Stomach smooth muscle (tissue), 2 donors: Measurements from ENCODE around the gene RTEL1.

Experiments used
- H3K27ac ChIP-seq: one replicate; pipeline ENCODE4 v1.7.0; 2013; ENCODE audit warnings: mild to moderate bottlenecking, low read length, inconsistent platforms
- H3K27me3 ChIP-seq, 2 donors: one replicate each; pipeline ENCODE4 v1.7.0; 2013; ENCODE audit warnings: low read length in 2 of 2; ENCODE audit not compliant: insufficient read depth in 2 of 2, control insufficient read depth in 1 of 2
- H3K36me3 ChIP-seq, 2 donors: one replicate each; pipeline ENCODE4 v1.7.0; 2013; ENCODE audit warnings: low read length in 2 of 2; ENCODE audit not compliant: control insufficient read depth in 2 of 2, insufficient read depth in 2 of 2
- H3K4me1 ChIP-seq: one replicate; pipeline ENCODE4 v1.7.0; 2013; ENCODE audit warnings: low read length; ENCODE audit not compliant: control insufficient read depth, insufficient read depth
- H3K4me3 ChIP-seq, 2 donors: one replicate each; pipeline ENCODE4 v1.7.0; 2013; ENCODE audit warnings: low read length in 2 of 2
- H3K9ac ChIP-seq, 2 donors: one replicate each; pipeline ENCODE4 v1.7.0; 2013; ENCODE audit warnings: low read length in 2 of 2, mild to moderate bottlenecking in 1 of 2
- H3K9me3 ChIP-seq, 2 donors: one replicate each; pipeline ENCODE4 v1.7.0; 2013; ENCODE audit warnings: low read length in 2 of 2; ENCODE audit not compliant: control insufficient read depth in 2 of 2
- donor health status: healthy.
- donor health status: Pancreatic carcinoma.

RTEL1 gene

GRCh38 chr20:63673951-63674350 lies 15.8 kb downstream of the RTEL1 start:
- H3K36me3 ChIP-seq, result peaks cover 25 to 32% of the 10 kb centered on the region in 2 donors
- H3K4me1 ChIP-seq, result no peaks in the 10 kb centered on the region
- H3K4me3 ChIP-seq, result no peak overlapping the region
- H3K9me3 ChIP-seq, result no peaks in the 10 kb centered on the region
- no peaks in the 10 kb centered on the region for H3K27me3 ChIP-seq
- H3K27ac ChIP-seq, result no peak overlapping the region
- no peak overlapping the region for H3K9ac ChIP-seq

- Histone ChIP-seq H3K27me3 (no peaks in the 10 kb centered on the region), H3K9me3 (no peaks in the 10 kb centered on the region), H3K4me1 (no peaks in the 10 kb centered on the region), H3K4me3 (no peak overlapping the region), H3K27ac (no peak overlapping the region), H3K36me3 (peaks cover 18 to 31% of the 10 kb centered on the region in 2 donors), H3K9ac (no peak overlapping the region)
Measured at GRCh38 chr20:63675681-63676368, 17.7 kb downstream of the RTEL1 start.

GRCh38 chr20:63678071-63678470 lies 20.0 kb downstream of the RTEL1 start:
- Histone ChIP-seq H3K4me3 (no peak overlapping the region), H3K36me3 (peaks cover 15 to 28% of the 10 kb centered on the region in 2 donors), H3K9ac (no peak overlapping the region), H3K27me3 (no peaks in the 10 kb centered on the region), H3K27ac (no peak overlapping the region), H3K4me1 (peaks cover 16% of the 10 kb centered on the region), H3K9me3 (no peaks in the 10 kb centered on the region)

GRCh38 chr20:63678667-63679465 lies 20.8 kb downstream of the RTEL1 start:
- H3K27me3 ChIP-seq, result no peaks in the 10 kb centered on the region
- peaks cover 20% of the 10 kb centered on the region for H3K4me1 ChIP-seq
- H3K9me3 ChIP-seq, result no peaks in the 10 kb centered on the region
- no peak overlapping the region for H3K9ac ChIP-seq
- H3K36me3 ChIP-seq, result peaks cover 15 to 24% of the 10 kb centered on the region in 2 donors
- H3K4me3 ChIP-seq, result no peak overlapping the region
- no peak overlapping the region for H3K27ac ChIP-seq

GRCh38 chr20:63679799-63680305 lies 21.7 kb downstream of the RTEL1 start:
- Histone ChIP-seq H3K4me1 (peaks cover 20% of the 10 kb centered on the region), H3K27me3 (no peaks in the 10 kb centered on the region), H3K27ac (no peak overlapping the region), H3K36me3 (peaks cover 13 to 22% of the 10 kb centered on the region in 2 donors), H3K9ac (no peak overlapping the region), H3K4me3 (no peak overlapping the region), H3K9me3 (no peaks in the 10 kb centered on the region)

- H3K27me3 ChIP-seq, result no peaks in the 10 kb centered on the region
- H3K27ac ChIP-seq, result no peak overlapping the region
- H3K36me3 ChIP-seq, result peaks cover 11 to 19% of the 10 kb centered on the region in 2 donors
Measured at GRCh38 chr20:63680427-63680826, 22.3 kb downstream of the RTEL1 start.

GRCh38 chr20:63680857-63681608 lies 22.9 kb downstream of the RTEL1 start:
- H3K9ac ChIP-seq, result no peak overlapping the region
- H3K4me1 ChIP-seq, result peaks cover 24% of the 10 kb centered on the region
- no peaks in the 10 kb centered on the region for H3K9me3 ChIP-seq
- no peak overlapping the region for H3K27ac ChIP-seq
- no peak overlapping the region for H3K4me3 ChIP-seq
- no peaks in the 10 kb centered on the region for H3K27me3 ChIP-seq
- peaks cover 8 to 13% of the 10 kb centered on the region in 2 donors for H3K36me3 ChIP-seq

More at GRCh38 chr20:63680427-63680826, 22.3 kb downstream of the RTEL1 start:
- peaks cover 20% of the 10 kb centered on the region for H3K4me1 ChIP-seq
- no peak overlapping the region for H3K4me3 ChIP-seq
- no peaks in the 10 kb centered on the region for H3K9me3 ChIP-seq
- H3K9ac ChIP-seq, result no peak overlapping the region

GRCh38 chr20:63681609-63682142 lies 23.6 kb downstream of the RTEL1 start:
- Histone ChIP-seq H3K27me3 (no peaks in the 10 kb centered on the region), H3K36me3 (peaks cover 6 to 9% of the 10 kb centered on the region in 2 donors), H3K4me1 (peaks cover 30% of the 10 kb centered on the region), H3K4me3 (no peak overlapping the region), H3K27ac (peak overlapping the region; percentile 66), H3K9ac (no peak overlapping the region), H3K9me3 (no peaks in the 10 kb centered on the region)

GRCh38 chr20:63682384-63683139 lies 24.4 kb downstream of the RTEL1 start:
- peaks cover 6% of the 10 kb centered on the region in 2 donors for H3K36me3 ChIP-seq

More at GRCh38 chr20:63682384-63683139, 24.4 kb downstream of the RTEL1 start:
- Histone ChIP-seq H3K9ac (peak overlapping the region in 1 of 2 donors; percentile 13), H3K27me3 (no peaks in the 10 kb centered on the region), H3K4me3 (no peak overlapping the region), H3K9me3 (no peaks in the 10 kb centered on the region), H3K4me1 (peaks cover 39% of the 10 kb centered on the region), H3K27ac (peak overlapping the region; percentile 66)
